GM19468 (cell line): Measurements from ENCODE around the gene MACROD2.

Experiments
- ATAC-seq: cut with Tn5 transposase; IDR thresholded peaks from one replicate; pipeline ENCODE4 v1.9.1; 2021; ENCODE audit warnings: mild to moderate bottlenecking, moderate library complexity, moderate number of reproducible peaks; ENCODE audit not compliant: unreplicated experiment; ENCODE audit errors: extremely low read depth

MACROD2 gene

GRCh38 chr20:16030253-16030652 lies 2034.9 kb downstream of the MACROD2 start:
- ATAC-seq = no peak

GRCh38 chr20:16035576-16035975 lies 2040.3 kb downstream of the MACROD2 start:
- ATAC-seq = no peak

DNA sequence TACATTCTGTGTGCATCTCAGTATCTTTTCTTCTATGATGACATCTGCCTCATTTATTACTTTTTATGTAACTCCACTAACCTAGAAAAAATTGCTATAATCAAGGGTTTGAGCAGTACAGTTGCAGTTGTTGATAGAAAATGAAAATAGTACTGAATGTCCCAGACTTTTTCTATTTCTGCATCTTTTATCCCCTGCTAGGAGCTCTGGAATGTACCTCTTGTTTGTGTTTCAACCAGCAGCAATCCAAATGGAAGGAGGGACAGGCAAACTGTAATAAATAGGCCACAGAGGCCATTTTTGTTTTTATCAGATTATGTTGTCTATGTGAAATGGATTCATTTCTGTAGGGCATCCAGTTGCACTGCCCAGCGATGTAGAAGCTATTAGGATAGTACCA lies 2041.0 kb downstream of the MACROD2 start:
- ATAC-seq = no peak

DNA sequence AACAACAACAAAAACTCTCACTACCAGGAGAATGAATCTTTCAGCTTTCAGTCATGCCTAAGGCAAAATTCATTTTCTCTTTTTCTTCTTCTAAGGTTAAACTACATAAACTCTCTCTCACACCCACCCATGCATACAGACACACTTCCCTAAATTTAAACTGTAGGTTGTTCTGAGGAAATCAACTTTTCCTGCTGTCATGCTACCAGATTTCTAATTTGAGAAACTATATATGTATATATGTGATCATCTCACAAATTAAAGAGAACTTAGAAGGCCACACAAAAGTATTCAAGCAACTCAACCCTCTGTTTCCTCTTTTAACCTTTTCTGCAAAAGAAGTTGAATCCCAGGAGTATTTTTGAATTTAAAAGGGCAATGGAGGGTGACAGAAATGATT lies 2045.4 kb downstream of the MACROD2 start:
- no peak for ATAC-seq

DNA sequence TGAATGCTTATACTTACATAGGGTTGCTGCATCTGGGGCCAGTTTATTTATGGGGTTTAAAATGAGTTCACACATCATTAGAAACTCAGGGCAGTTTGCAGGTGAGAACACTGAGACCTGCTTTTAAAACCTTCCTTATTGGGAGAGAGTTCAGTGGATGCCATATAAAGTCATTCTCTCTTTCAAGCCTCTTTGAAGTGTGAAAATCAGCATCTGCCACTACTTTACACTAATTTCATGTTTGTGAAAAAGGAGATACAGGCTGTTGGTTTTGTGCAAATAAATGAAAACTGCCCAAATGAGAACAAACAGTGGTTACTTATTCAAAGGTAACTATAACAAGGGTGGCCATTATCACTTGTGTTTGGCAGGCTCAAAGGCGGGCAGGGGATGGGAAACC lies 2047.4 kb downstream of the MACROD2 start:
- no peak for ATAC-seq

DNA sequence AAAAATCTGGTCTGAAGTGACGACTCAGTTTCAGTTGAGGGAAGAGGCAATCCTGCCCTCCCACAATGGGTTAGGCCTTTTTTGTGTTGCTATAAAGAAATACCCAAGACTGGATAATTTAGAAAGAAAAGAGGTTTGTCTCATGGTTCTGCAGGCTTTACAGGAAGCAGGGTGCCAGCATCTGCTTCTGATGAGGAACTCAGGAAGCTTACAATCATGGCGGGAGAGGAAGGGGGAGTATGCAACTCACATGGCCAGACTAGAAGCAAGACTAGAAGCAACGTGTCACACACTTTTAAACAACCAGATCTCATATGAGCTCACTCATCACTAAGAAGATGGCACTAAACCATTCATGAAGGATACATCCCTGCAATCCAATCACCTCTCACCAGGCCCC lies 2048.6 kb downstream of the MACROD2 start:
- ATAC-seq = no peak

DNA sequence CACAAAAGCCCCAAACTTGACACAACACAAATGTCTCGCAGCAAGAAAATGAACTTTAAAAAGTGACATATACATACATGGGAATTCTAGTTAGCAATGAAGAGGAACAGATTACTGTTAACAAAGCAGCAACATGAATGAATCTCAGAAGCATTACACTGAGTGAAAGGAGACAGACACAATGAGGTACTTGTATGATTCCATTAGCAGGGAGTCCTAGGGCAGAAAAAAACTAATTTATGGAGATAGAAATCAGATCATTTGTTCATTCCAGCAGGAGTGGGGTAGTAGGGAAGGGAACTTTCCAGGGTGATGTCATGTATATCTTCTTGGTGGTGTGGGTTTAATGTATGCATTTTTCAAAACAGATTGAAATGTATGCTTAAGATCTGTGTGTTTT lies 2053.6 kb downstream of the MACROD2 start:
- ATAC-seq = no peak

DNA sequence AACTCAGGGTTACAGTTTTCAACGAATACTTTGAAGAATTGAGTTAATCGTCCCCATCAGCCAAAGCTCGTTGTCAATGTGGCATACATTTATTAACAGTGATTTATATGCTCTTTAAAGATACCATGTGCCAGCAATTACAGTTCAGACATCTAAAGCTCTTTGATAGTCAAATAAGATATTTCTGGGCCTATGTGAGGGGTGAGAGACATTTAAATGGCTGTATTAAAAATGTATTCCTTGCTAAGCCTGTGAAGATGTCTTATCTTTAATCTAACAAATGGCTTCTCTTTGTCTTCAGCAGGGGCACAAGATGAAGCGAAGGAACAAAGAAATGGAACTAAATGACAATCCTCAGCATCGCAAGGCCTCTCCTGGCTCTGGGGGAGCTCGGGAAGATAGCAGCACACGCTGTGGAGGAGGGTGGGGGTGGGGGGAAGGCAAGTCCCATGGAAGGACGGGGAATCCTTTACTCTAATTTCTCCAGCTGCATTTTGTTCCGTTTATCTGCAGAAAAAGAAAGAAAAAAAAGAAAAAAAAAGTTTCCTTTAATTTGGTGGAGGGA lies 2054.3 kb downstream of the MACROD2 start:
- no peak for ATAC-seq

GRCh38 chr20:16050366-16050765 lies 2055.1 kb downstream of the MACROD2 start:
- ATAC-seq = no peak

DNA sequence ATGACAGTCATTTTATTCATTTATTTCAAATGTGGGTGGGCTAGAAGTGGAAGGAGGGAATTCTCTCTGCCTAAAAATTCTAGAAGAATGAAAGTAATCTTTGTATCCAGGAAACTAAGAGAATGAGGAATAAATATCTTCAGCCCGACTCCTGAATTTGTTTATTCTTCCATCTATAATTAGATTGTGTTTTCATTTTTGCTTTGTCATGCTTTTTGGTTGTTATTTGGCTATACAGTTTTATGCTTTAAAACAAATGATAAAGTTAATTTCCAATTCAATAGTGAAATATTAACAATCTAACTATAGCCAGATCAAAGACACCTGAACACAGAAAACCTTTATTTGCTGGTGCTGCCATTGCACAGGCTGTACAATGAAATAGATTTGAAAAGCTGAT lies 2056.7 kb downstream of the MACROD2 start:
- no peak for ATAC-seq

GRCh38 chr20:16052456-16052855 lies 2057.1 kb downstream of the MACROD2 start:
- no peak for ATAC-seq

DNA sequence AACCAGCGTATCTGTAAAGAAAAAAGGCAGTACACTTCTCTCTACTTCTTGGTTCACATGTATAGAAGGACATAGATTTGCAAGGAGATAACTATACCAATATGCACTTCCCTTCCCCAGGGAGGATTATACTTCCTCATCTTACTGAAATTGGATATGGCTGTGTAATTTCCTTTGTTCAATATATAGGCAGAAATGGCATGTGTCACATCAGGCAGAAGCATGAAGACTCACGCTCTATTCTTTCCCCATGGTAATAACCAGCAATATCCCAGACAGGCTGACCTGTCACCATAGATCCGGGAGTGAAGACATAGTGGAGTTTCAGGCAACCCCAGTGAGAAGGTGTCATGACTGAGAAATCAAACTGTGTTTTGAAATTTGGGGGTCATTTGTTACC lies 2059.7 kb downstream of the MACROD2 start:
- ATAC-seq = no peak

GRCh38 chr20:16057651-16058050 lies 2062.3 kb downstream of the MACROD2 start:
- no peak for ATAC-seq

DNA sequence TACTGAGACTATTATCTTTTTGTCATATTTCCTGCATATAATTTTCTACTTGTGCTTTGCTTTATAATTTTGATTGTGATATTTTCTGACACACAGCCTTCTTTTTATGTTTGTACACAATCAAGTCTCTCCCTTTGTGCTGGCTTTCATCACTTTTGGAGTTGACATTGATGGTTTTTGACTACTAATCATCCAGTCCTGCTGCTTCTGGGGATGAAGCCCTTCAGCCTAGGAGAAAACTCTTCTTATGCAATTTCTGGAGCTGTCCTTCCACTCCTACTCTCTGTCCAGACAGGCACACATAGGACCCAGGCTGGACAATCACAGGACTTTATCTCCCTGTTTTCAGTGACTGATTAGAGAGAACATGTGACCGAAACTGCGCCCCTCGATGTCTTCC lies 2063.0 kb downstream of the MACROD2 start:
- ATAC-seq = no peak

- no peak for ATAC-seq
These were observed 2064.5 kb downstream of the MACROD2 start for GRCh38 chr20:16059841-16060240.

DNA sequence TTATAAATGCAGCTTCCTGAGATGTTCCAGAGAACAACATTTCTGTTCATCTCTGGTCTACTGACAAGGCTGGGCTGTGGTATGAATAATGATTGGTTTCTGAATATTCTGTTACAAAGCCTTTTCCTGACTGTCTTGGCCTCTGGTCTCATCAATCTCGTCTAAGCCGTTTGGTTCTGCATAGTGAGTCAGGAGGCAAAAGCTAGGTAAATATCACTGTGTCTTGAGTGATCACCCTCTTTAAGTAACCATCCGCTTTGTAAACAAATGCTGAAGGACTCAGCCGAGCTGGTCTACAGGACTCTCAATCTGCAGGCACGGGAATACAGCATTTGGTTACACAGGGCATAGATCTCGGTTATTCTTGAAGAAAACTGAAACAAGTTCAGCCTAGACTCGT lies 2066.0 kb downstream of the MACROD2 start:
- no peak for ATAC-seq

- no peak for ATAC-seq
These were observed 2067.6 kb downstream of the MACROD2 start for GRCh38 chr20:16062661-16063581.

DNA sequence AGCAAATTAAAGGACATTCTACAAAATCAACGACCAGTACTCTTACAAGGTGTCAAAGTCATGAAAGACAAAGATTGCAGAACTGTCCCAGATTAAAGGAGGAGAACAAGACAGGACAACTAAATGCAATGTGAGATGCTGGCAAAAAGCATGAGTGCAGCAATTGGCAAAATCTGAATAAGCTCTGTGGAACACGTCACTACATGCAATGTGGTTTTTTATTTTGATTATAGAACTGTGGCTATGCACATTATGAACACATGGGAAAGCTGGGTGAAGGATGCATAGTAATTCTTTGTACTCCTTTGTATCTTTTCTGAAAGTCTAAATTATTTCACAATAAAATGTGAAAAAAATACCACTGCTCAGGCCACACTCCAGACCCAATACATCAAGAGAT lies 2068.6 kb downstream of the MACROD2 start:
- no peak for ATAC-seq

GRCh38 chr20:16064989-16065707 lies 2069.8 kb downstream of the MACROD2 start:
- no peak for ATAC-seq

- no peak for ATAC-seq
These were observed 2071.3 kb downstream of the MACROD2 start for GRCh38 chr20:16066571-16066970.

DNA sequence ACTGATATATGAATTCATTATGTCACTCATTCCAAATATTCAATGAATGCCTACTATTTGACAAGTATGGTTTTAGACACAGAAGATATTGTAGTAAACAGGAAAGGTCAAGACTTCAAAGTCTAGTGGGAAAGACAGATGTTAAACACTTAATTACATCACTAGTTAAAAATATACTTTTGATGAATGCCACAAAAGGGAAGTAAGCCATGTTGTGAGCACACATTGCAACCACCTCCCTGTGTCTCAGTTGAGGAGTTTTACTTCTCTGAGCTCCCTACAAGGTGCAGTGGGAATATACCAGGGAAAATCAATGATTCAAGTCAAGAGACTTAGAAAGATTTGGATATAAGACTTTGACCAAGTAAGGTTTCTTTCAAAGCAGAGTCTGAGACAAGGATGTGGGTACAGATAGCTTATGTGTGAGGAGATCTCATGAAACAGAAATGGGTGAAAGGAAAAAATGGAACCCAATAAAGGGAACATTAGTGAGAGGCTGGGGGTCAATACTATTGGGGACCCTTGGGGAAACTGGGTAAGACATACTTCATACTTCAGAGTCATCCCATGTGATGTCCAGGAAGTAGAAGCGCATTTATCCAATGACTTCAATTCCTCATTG lies 2074.2 kb downstream of the MACROD2 start:
- peak; percentile 74 for ATAC-seq
